SK-N-SH treated with all-trans-retinoic acid at 6 μM for 48 hours (cell line): ENCODE results near the gene HSFX4.

Experiments
- CSDC2 ChIP-seq: fragments of 250-450 bp; sonication (Bioruptor Pico); IDR thresholded peaks from 2 replicates; pipeline ENCODE4 v1.5.0; 2020; ENCODE audit warnings: mild to moderate bottlenecking, moderate library complexity
- CSRNP3 ChIP-seq: fragments of 250-450 bp; sonication (Bioruptor Pico); IDR thresholded peaks from 2 replicates; pipeline ENCODE4 v1.5.1; 2021; ENCODE audit warnings: mild to moderate bottlenecking, moderate library complexity
- GLIS3 ChIP-seq: fragments of 250-450 bp; sonication (Bioruptor Pico); IDR thresholded peaks from 2 replicates; pipeline ENCODE4 v1.5.0; 2020; ENCODE audit warnings: mild to moderate bottlenecking, moderate library complexity
- PATZ1 ChIP-seq: fragments of 250-450 bp; sonication (Bioruptor Pico); IDR thresholded peaks from 2 replicates; pipeline ENCODE4 v1.8.0; 2020; ENCODE audit warnings: mild to moderate bottlenecking, moderate library complexity, borderline replicate concordance
- RARB ChIP-seq: fragments of 250-450 bp; sonication (Bioruptor Pico); IDR thresholded peaks from 2 replicates; pipeline ENCODE4 v1.8.0; 2021; ENCODE audit warnings: mild to moderate bottlenecking, moderate library complexity
- TCF4 ChIP-seq: fragments of 250-450 bp; sonication (Bioruptor Pico); IDR thresholded peaks from 2 replicates; pipeline ENCODE4 v1.8.0; 2021; ENCODE audit warnings: mild to moderate bottlenecking, moderate library complexity, borderline replicate concordance
- TOX ChIP-seq: fragments of 250-450 bp; sonication (Bioruptor Pico); IDR thresholded peaks from 2 replicates; pipeline ENCODE4 v1.8.0; 2021; ENCODE audit warnings: mild to moderate bottlenecking, moderate library complexity, borderline replicate concordance
- ZFP3 ChIP-seq: fragments of 250-450 bp; sonication (Bioruptor Pico); IDR thresholded peaks from 2 replicates; pipeline ENCODE4 v1.5.0; 2020; ENCODE audit warnings: mild to moderate bottlenecking, moderate library complexity
- ZFP30 ChIP-seq: fragments of 450-650 bp; formaldehyde crosslinking; IDR thresholded peaks from 2 replicates; pipeline ENCODE4 v1.5.0; 2022; ENCODE audit warnings: mild to moderate bottlenecking, moderate library complexity

- no peak for TF ChIP-seq PATZ1
- no peak for TF ChIP-seq ZFP3 (CRISPR knock-in tag)
- TF ChIP-seq ZFP30 (CRISPR knock-in tag), result no peak
- TF ChIP-seq CSRNP3 (CRISPR knock-in tag), result no peak
- no peak for TF ChIP-seq TOX (CRISPR knock-in tag)
- TF ChIP-seq CSDC2, result no peak
- TF ChIP-seq GLIS3 (CRISPR knock-in tag), result no peak
- no peak for TF ChIP-seq RARB (CRISPR knock-in tag)
- no peak for TF ChIP-seq TCF4 (CRISPR knock-in tag)
Measured at GRCh38 chrX:149939655-149939904, 10.2 kb downstream of the HSFX4 start.
